Peyer's patch (tissue), 4 donors: Measurements from ENCODE around the gene NEDD4L. TPM values are rescaled to one million over a fixed set of nuclear protein-coding genes. Genes with fewer than 3 reads are reported as not detected.

ENCODE experiments used
- DNase-seq, 3 donors: peaks; one replicate each; pipeline ENCODE4 v3.0.0-alpha.2; 2017 to 2019
- H3K27ac ChIP-seq, 4 donors: fragments of 200-600 bp; sonication (generic); one replicate each; pipeline ENCODE4 v1.5.1; 2016 to 2019
- H3K27me3 ChIP-seq, 2 donors: fragments of 200-600 bp; sonication (generic); one replicate each; pipeline ENCODE4 v1.5.1; 2019
- H3K36me3 ChIP-seq, 3 donors: fragments of 200-600 bp; sonication (generic); one replicate each; pipeline ENCODE4 v1.5.1; 2016 to 2019
- H3K4me1 ChIP-seq, 4 donors: fragments of 200-600 bp; sonication (generic); one replicate each; pipeline ENCODE4 v1.5.1; 2016 to 2019
- H3K4me3 ChIP-seq, 4 donors: fragments of 200-600 bp; sonication (generic); 1 replicate in 3 of 4; 2 replicates in 1 of 4; pipeline ENCODE4 v1.5.1; 2016 to 2019; ENCODE audit warnings: mild to moderate bottlenecking in 1 of 4
- H3K9me3 ChIP-seq, 4 donors: fragments of 200-600 bp; sonication (generic); one replicate each; pipeline ENCODE4 v1.5.1; 2016 to 2019; ENCODE audit warnings: mild to moderate bottlenecking in 1 of 4
- POLR2A ChIP-seq, 2 donors: fragments of 450-650 bp; IDR thresholded peaks; one replicate each; pipeline ENCODE4 v1.5.1; 2017; ENCODE audit warnings: antibody characterized with exemption in 2 of 2, mild to moderate bottlenecking in 2 of 2, moderate library complexity in 2 of 2
- total RNA-seq, 4 donors: library from RNA; depleted of rRNA; stranded (reverse); fragments of >200 nt; gene quantifications; one replicate each; pipeline ENCODE4 v1.1.0, GENCODE V29; 2016
- TF ChIP-seq, protein P1 (sequence below), 6 experiments: fragments of 450-650 bp in 4 of 6; fragments of 200-600 bp in 2 of 6; sonication (generic) in 1 of 6; IDR thresholded peaks; one replicate each; pipeline ENCODE4 v1.5.1; 2017 to 2019; ENCODE audit warnings: antibody characterized with exemption in 6 of 6, mild to moderate bottlenecking in 3 of 6, moderate library complexity in 1 of 6

The NEDD4L gene
- total RNA-seq, 4 donors from 2014 or later, result 213 to 312 (median 277) TPM

DNA sequence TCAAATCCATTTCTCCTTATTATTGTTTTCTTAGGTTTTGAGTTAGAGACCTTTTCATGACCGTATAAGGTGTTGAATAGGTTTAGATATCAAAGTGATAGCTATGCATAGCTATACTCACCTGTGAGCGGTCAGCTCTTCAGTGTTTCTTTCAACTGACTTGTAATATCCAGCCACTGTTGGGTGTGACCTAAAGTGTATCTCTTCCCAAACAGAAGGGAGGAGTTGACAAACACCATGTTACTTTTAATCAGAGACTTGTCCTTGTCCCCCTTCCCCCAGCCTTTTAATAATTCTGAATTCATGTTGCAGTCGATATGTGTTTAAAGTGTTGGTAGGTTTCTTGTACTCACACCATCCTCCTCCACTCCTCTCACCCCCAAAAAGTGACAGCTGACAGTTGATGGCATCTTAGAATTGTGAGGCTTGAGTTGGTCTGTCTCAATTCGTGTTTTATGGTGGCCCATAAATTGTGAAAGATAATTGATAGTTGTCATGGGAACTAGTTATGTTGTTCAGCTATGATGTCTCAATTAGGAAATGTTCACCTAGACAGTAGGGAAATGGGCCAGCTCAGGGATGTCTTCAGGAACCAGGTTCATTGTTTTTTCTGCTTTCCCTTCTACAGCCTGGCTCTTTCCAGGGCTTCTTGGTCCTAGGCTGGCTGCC, 12.0 kb downstream of the NEDD4L start:
- Histone ChIP-seq H3K9me3 (no peaks in the 10 kb centered on the region), H3K36me3 (no peaks in the 10 kb centered on the region), H3K4me3 (no peak overlapping the region), H3K4me1 (no peaks in the 10 kb centered on the region), H3K27ac (no peak overlapping the region), H3K27me3 (no peaks in the 10 kb centered on the region)
- TF ChIP-seq, protein P1, sequence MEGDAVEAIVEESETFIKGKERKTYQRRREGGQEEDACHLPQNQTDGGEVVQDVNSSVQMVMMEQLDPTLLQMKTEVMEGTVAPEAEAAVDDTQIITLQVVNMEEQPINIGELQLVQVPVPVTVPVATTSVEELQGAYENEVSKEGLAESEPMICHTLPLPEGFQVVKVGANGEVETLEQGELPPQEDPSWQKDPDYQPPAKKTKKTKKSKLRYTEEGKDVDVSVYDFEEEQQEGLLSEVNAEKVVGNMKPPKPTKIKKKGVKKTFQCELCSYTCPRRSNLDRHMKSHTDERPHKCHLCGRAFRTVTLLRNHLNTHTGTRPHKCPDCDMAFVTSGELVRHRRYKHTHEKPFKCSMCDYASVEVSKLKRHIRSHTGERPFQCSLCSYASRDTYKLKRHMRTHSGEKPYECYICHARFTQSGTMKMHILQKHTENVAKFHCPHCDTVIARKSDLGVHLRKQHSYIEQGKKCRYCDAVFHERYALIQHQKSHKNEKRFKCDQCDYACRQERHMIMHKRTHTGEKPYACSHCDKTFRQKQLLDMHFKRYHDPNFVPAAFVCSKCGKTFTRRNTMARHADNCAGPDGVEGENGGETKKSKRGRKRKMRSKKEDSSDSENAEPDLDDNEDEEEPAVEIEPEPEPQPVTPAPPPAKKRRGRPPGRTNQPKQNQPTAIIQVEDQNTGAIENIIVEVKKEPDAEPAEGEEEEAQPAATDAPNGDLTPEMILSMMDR (IDR thresholded peaks at IDR 0.05), result no peak
- TF ChIP-seq POLR2A (IDR thresholded peaks at IDR 0.05), result no peak
- DNase-seq, result no peak

DNA sequence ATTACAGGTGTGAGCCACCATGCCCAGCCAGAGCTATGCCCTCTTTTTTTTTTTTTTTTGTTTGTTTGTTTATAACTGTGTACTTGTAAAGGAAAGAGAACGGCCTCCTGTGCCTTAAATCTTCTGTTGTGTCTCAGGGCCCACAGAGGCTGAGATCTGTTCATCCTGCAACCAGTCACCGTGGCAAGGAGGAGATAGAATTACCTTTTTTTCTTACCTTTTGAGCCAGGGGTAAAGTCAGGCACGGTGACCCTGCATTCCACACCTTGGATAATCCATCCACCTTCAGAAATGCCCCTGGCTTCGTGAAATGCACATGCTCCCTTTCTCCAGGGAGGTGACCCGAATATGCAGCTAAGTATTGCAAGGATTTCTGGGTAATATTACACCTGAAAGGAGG, 12.8 kb downstream of the NEDD4L start:
- no peak overlapping the region for H3K27ac ChIP-seq
- no peak for DNase-seq
- H3K36me3 ChIP-seq, result no peaks in the 10 kb centered on the region
- no peaks in the 10 kb centered on the region for H3K27me3 ChIP-seq
- no peak overlapping the region for H3K4me3 ChIP-seq
- no peaks in the 10 kb centered on the region for H3K9me3 ChIP-seq
- TF ChIP-seq, protein P1 (IDR thresholded peaks at IDR 0.05), result no peak
- no peak for TF ChIP-seq POLR2A (IDR thresholded peaks at IDR 0.05)
- H3K4me1 ChIP-seq, result no peaks in the 10 kb centered on the region

DNA sequence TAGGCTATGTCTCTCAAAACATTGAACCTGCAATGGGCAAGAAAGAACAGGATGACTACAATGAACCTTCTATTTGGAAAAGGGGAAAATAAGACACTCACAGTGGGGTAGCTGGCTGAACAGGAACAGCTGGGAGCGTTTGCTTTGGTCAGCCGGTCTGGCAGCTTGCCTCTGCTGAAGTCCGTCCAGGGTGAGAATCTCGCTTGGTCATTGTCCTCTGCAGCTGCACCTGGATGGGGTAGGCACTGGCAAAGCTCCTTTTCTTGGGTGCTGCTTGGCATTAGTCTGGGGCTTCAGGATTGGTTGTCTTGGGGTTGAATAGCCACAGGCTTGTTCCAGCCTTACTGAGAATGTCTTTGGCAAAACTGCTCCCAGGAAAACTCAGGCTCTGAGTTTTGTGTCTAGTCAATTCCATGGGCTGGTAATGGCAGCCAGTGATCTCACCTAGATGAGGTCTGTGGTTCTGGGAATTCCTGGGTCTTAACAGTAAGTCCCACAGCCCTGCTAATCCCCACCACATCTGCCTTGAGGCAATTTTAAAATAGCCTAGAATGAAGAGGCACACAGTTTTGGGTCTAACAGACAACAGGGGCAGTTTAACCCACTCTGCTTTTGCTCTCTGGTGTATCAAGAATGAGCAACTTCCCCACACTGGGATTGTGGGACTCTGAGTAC, 13.4 kb downstream of the NEDD4L start:
- DNase-seq, result no peak
- Histone ChIP-seq H3K9me3 (no peaks in the 10 kb centered on the region), H3K27ac (no peak overlapping the region), H3K36me3 (no peaks in the 10 kb centered on the region), H3K27me3 (no peaks in the 10 kb centered on the region), H3K4me1 (no peaks in the 10 kb centered on the region), H3K4me3 (no peak overlapping the region)
- TF ChIP-seq, protein P1 (IDR thresholded peaks at IDR 0.05), result no peak
- no peak for TF ChIP-seq POLR2A (IDR thresholded peaks at IDR 0.05)

DNA sequence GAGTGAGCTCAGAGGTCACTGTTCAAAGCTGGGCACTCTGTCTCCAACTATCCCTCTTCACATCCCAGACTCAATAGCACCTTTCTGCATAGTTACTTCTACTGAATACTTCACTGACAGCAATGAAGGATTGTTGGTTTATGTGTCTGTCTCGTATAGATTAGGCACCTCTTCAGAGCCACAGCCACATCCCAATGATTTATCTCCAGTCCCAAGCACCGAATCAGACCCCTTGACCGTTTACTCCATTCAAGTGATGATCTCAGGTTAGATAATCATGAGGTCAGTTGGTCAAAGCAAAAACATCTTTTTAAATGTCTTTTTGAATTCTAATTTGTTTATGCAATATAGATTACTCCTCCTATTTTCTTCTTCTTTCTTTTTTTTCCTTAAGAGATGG, 14.7 kb downstream of the NEDD4L start:
- Histone ChIP-seq H3K36me3 (no peaks in the 10 kb centered on the region), H3K27me3 (no peaks in the 10 kb centered on the region), H3K4me1 (no peaks in the 10 kb centered on the region), H3K27ac (no peak overlapping the region), H3K9me3 (no peaks in the 10 kb centered on the region), H3K4me3 (no peak overlapping the region)
- TF ChIP-seq POLR2A (IDR thresholded peaks at IDR 0.05), result no peak
- TF ChIP-seq, protein P1 (IDR thresholded peaks at IDR 0.05), result no peak
- DNase-seq, result no peak

DNA sequence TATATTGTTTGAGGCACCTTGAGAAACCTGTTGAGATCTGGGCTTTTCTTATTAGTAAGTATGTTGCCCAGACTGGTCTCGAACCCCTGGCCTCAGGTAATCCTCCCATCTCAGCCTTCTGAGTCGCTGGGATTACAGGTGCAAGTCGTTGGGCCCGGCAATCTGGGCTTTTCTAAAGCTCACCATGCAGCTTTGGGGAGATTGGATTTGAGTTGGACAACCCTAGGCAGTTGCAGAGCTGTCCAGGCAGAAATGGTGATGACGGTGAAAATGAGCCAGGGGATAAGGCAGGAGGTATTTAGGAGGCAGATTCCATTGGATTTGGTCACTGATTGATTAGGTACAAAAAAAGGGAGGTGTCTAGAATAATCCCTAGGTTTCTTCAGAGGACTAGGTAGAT, 16.2 kb downstream of the NEDD4L start:
- TF ChIP-seq POLR2A (IDR thresholded peaks at IDR 0.05), result no peak
- TF ChIP-seq, protein P1 (IDR thresholded peaks at IDR 0.05), result no peak
- Histone ChIP-seq H3K9me3 (no peaks in the 10 kb centered on the region), H3K4me1 (no peaks in the 10 kb centered on the region), H3K27me3 (no peaks in the 10 kb centered on the region), H3K4me3 (no peak overlapping the region), H3K36me3 (no peaks in the 10 kb centered on the region), H3K27ac (no peak overlapping the region)
- DNase-seq, result no peak
